Thymus (tissue), 11 donors: ENCODE measurements around the gene TCF12. TPM values are rescaled to one million over a fixed set of nuclear protein-coding genes. Genes with fewer than 3 reads are reported as not detected.
"Not testable (repeated sequence)": the region's sequence is repeated elsewhere in the genome, so short reads cannot be mapped to it uniquely, and the experiment has no call there.

ENCODE experiments used
- DNase-seq, 9 donors: peaks; one replicate each; pipeline ENCODE4 v3.0.0-alpha.2; 2013; ENCODE audit warnings: low spot score in 9 of 9, low read depth in 6 of 9, missing footprints in 1 of 9
- H3K27ac ChIP-seq, 2 donors: one replicate each; pipeline ENCODE4 v1.5.1; 2013; ENCODE audit warnings: control low read depth in 1 of 2, low read depth in 1 of 2, low read length in 1 of 2, mild to moderate bottlenecking in 1 of 2, moderate library complexity in 1 of 2
- H3K27me3 ChIP-seq, 2 donors: one replicate each; pipeline ENCODE4 v1.5.1; 2013; ENCODE audit warnings: low read length in 1 of 2; ENCODE audit not compliant: control insufficient read depth in 2 of 2, insufficient read depth in 1 of 2
- H3K36me3 ChIP-seq, 2 donors: one replicate each; pipeline ENCODE4 v1.5.1; 2013; ENCODE audit warnings: low read length in 1 of 2, mild to moderate bottlenecking in 1 of 2, moderate library complexity in 1 of 2; ENCODE audit not compliant: control insufficient read depth in 2 of 2, insufficient read depth in 2 of 2
- H3K4me1 ChIP-seq, 2 donors: one replicate each; pipeline ENCODE4 v1.5.1; 2013; ENCODE audit warnings: low read length in 2 of 2; ENCODE audit not compliant: control insufficient read depth in 2 of 2, insufficient read depth in 2 of 2
- H3K4me3 ChIP-seq, 2 donors: one replicate each; pipeline ENCODE4 v1.5.1; 2013; ENCODE audit warnings: low read length in 2 of 2, control low read depth in 1 of 2, mild to moderate bottlenecking in 1 of 2
- H3K9me3 ChIP-seq, 2 donors: one replicate each; pipeline ENCODE4 v1.5.1; 2013; ENCODE audit warnings: low read length in 1 of 2, mild to moderate bottlenecking in 1 of 2; ENCODE audit not compliant: control insufficient read depth in 2 of 2, insufficient read depth in 1 of 2
- WGBS: extraction: QIAGEN DNeasy Blood & Tissue Kit; methylation state at CpG from one replicate; pipeline ENCODE4 v1.1.7; 2013; 5-methylcytosine and 5-hydroxymethylcytosine counted together
- polyA plus RNA-seq: library from polyadenylated mRNA; stranded (reverse); fragments of 200-250 nt; gene quantifications from one replicate; pipeline ENCODE4 v1.2.3, GENCODE V29; 2013
- total RNA-seq: library from RNA; stranded (reverse); fragments of 120-200 nt; gene quantifications from one replicate; pipeline ENCODE4 v1.2.4, GENCODE V29; 2013
- donor health status: healthy.

The TCF12 gene
- total and polyA plus RNA-seq, 2 donors, result 45.2 to 159 TPM

DNA sequence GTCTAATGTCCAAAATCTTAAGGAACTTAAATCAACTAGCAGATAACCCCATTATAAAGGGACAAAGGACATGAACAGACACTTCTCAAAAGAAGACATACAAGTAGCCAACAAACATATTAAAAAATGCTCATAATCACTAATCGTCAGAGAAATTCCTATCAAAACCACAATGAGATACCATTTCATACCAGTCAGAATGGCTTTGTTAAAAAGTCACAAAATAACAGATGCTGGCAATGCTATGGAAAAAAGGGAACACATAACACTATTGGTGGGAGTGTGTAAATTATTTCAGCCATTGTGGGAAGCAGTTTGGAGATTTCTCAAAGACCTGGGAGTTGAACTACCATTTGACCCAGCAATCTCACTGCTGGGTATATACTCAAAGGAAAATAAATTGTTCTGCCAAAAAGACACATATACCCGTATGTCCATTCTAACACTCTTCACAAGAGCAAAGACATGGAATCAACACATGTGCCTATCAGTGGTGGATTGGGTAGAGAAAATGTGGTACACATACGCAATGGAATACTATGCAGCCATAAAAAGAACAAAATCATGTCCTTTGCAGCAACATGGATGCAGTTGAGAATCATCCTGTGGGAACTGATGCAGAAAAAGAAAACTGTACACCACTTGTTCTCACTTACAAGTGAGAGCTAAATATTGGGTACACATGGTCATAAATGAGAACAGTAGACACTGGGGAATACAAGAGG, 78.5 kb downstream of the TCF12 start:
- no peak for DNase-seq
- H3K4me1 ChIP-seq, result peaks cover 0 to 4% of the 10 kb centered on the region in 2 donors
- H3K36me3 ChIP-seq, result peaks cover 4 to 35% of the 10 kb centered on the region in 2 donors
- no peak overlapping the region for H3K4me3 ChIP-seq
- WGBS, result 98% methylated on average over 3 of the region's 3 CpGs
- H3K27ac ChIP-seq, result no peak overlapping the region
- no peaks in the 10 kb centered on the region for H3K9me3 ChIP-seq
- no peaks in the 10 kb centered on the region for H3K27me3 ChIP-seq

DNA sequence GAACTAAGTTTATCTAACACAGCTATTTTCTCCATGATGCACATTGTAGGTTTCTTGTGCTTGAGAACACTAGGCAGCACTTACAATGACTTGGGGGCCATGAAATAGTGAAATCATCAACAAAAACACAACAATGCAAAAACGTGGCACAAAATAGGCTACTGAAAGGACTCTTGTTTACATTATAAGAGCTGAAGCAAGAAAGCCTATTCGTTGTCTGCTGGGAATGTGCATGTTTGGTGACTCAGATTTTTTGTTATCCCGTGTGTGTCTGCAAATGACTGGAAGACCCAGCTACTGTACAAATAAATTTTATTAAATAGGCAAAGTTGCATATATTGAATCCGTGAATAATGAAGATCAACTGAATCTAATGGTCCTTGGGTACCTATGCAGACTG, 85.0 kb downstream of the TCF12 start:
- Histone ChIP-seq H3K36me3 (peaks cover 3 to 36% of the 10 kb centered on the region in 2 donors), H3K27me3 (no peaks in the 10 kb centered on the region)
- WGBS, result 97% methylated on average over 4 of the region's 4 CpGs

DNA sequence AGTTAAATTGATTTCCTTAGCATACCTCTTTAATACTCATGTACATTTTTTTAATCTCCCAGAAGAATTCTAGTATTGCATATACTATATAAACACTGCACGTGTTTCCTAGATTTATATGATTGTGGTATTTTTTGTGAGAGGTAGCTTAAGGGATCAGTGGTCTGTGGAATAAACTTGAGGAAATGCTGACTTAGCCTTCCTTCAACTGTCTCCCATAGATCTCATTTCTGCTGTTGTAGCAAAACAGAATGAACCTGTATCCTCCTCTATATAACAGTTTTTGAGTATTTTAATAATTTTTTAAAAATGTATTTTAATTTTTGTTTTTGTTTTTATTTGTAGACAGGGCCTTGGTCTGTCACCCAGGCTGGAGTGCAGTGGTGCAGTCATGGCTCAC, 86.8 kb downstream of the TCF12 start:
- no peak overlapping the region for H3K27ac ChIP-seq
- no peak overlapping the region for H3K4me3 ChIP-seq
- H3K36me3 ChIP-seq, result peaks cover 3 to 46% of the 10 kb centered on the region in 2 donors
- H3K9me3 ChIP-seq, result no peaks in the 10 kb centered on the region
- H3K27me3 ChIP-seq, result no peaks in the 10 kb centered on the region
- no peak for DNase-seq
- WGBS, result 86% methylated on average over 1 of the region's 1 CpG
- no peaks in the 10 kb centered on the region for H3K4me1 ChIP-seq

More for the DNA sequence above, 85.0 kb downstream of the TCF12 start:
- DNase-seq, result no peak
- H3K4me3 ChIP-seq, result no peak overlapping the region
- no peaks in the 10 kb centered on the region for H3K4me1 ChIP-seq
- H3K9me3 ChIP-seq, result no peaks in the 10 kb centered on the region
- no peak overlapping the region for H3K27ac ChIP-seq

DNA sequence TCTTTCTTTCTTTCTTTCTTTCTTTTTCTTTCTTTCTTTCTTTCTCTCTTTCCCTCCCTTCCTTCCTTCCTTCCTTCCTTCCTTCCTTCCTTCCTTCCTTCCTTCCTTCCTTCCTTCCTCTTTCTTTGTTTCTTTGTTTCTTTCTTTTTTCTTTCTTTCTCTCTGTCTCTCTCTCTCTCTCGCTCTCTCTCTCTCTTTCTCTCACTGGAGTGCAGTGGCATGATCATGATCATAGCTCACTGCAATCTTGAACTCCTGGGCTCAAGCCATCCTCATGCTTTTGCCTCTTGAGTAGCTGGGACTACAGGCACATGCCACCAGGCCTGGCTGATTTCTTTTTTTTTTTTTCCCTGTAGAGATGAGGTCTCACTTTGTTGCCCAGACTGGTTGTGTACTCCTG, 89.4 kb downstream of the TCF12 start:
- 100% methylated on average over 1 of the region's 1 CpG for WGBS
- peaks cover 7 to 46% of the 10 kb centered on the region in 2 donors for H3K36me3 ChIP-seq
- not testable (repeated sequence) for H3K4me1 ChIP-seq

DNA sequence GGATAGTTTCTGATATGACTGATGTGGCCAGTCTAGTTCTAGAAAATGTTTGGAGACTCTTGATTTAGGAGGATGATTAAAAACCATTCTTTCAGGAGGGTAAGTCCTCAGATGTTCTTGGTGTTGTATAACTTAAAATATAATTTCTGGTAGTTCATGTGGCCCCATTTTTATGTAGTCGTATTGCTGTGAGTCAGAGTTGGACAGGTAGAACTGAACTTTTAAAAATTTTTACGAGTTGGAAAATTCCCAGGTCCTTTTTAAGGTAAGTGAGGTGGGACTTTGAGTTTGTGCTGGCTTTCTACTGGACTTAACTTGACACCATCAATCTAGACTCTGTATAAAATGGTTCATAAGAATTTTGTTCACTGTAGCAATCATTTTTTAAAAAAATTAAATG, 92.3 kb downstream of the TCF12 start:
- Histone ChIP-seq H3K4me3 (no peak overlapping the region), H3K36me3 (peaks cover 3 to 47% of the 10 kb centered on the region in 2 donors), H3K27me3 (no peaks in the 10 kb centered on the region), H3K4me1 (no peaks in the 10 kb centered on the region), H3K27ac (no peak overlapping the region), H3K9me3 (no peaks in the 10 kb centered on the region)
- 98% methylated on average over 2 of the region's 2 CpGs for WGBS
- no peak for DNase-seq

More for the DNA sequence above, 89.4 kb downstream of the TCF12 start:
- H3K4me3 ChIP-seq, DNase-seq, H3K9me3 ChIP-seq, H3K27me3 ChIP-seq, H3K27ac ChIP-seq: not testable (repeated sequence)

DNA sequence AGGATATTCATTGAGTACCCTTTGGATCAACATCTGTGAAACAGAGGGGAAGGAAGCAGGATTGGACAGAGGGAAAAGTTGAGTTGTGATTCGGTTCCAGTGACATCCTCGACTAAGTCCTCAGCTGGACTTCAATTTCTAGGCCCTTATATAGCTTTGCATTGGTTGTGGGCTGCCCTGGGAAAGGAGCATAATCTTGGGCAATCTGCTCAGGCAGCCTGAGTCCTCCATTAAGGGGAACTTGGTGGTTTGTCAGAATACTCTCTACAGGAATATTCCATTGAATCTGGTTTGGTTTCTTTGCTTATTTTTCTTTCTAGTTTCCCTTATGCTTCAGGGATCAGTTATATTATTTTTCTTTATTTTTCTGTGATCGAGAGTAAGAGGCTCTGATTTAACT, 94.1 kb downstream of the TCF12 start:
- no peaks in the 10 kb centered on the region for H3K27me3 ChIP-seq
- no peak for DNase-seq
- no peak overlapping the region for H3K27ac ChIP-seq
- H3K36me3 ChIP-seq, result peaks cover 14 to 63% of the 10 kb centered on the region in 2 donors
- no peak overlapping the region for H3K4me3 ChIP-seq
- H3K9me3 ChIP-seq, result no peaks in the 10 kb centered on the region
- WGBS, result 93% methylated on average over 3 of the region's 3 CpGs
- peaks cover 0 to 4% of the 10 kb centered on the region in 2 donors for H3K4me1 ChIP-seq

DNA sequence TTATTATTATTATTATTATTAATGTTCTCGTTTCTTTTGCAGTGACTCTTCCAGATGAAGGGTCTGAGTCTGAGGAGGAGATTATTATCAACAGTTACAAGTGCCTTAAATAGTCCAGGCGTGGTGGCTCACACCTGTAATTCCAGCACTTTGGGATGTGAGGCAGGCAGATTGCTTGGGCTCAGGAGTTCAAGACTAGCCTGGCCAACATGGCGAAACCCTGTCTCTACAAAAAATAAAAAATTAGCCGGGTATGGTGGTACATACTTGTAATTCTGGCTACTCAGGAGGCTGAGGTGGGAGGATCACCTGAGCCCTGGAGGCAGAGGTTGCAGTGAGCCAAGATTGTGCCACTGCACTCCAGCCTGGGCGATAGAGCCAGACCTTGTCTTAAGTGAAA, 96.5 kb downstream of the TCF12 start:
- 99% methylated on average over 5 of the region's 5 CpGs for WGBS
- not testable (repeated sequence) for H3K4me3 ChIP-seq, H3K9me3 ChIP-seq

DNA sequence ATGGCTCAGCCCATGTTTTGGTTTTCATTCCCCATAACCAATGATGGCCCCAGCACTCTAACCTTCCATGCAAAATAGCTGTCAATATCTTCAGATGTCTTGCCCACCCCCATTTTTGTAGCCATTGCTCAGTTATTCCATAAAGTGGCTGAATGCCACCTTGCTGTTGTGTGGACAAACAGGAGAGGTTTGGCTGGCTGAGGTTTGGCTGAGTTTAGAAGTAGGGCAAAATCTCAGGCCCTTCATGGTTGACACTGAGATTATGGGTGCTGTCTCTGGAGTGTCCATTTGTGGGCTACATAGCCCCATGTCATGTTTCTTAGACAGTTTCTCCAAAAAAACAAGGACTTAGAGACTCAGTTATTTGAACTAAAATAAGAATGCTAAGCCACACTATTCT, 96.9 kb downstream of the TCF12 start:
- DNase-seq, result no peak
- peaks cover 0 to 6% of the 10 kb centered on the region in 2 donors for H3K4me1 ChIP-seq
- no peaks in the 10 kb centered on the region for H3K27me3 ChIP-seq
- no peak overlapping the region for H3K4me3 ChIP-seq
- no peak overlapping the region for H3K27ac ChIP-seq
- peaks cover 16 to 63% of the 10 kb centered on the region in 2 donors for H3K36me3 ChIP-seq
- no peaks in the 10 kb centered on the region for H3K9me3 ChIP-seq

More for the DNA sequence above, 96.5 kb downstream of the TCF12 start:
- peaks cover 16 to 66% of the 10 kb centered on the region in 2 donors for H3K36me3 ChIP-seq
- DNase-seq, H3K27ac ChIP-seq, H3K4me1 ChIP-seq, H3K27me3 ChIP-seq: not testable (repeated sequence)

DNA sequence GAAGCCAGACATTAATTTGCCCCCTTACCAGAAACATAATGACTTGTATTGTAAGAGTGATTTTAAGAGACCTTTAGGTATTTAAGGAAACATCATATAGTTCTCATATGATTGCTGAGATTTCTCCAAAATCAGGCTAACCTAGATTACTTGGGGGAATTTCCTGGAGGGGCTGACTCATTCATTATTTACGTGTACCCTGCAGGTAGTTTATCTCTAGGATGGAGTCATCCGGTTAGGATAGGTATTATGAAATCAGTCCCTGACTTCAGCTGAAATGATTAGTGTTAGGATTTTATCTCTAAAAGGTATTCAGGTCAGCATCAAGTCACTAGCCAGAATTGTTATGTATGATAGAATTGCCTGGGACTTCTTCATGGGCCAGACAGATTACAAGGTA, 97.5 kb downstream of the TCF12 start:
- H3K27ac ChIP-seq, result no peak overlapping the region
- H3K4me1 ChIP-seq, result peaks cover 0 to 6% of the 10 kb centered on the region in 2 donors
- no peak for DNase-seq
- no peak overlapping the region for H3K4me3 ChIP-seq
- no peaks in the 10 kb centered on the region for H3K27me3 ChIP-seq
- H3K36me3 ChIP-seq, result peaks cover 16 to 58% of the 10 kb centered on the region in 2 donors
- no peaks in the 10 kb centered on the region for H3K9me3 ChIP-seq
- WGBS, result 93% methylated on average over 2 of the region's 2 CpGs
